HG03108 (cell line): ENCODE measurements around the gene SULT2B1.
"Not testable (repeated sequence)": the region's sequence is repeated elsewhere in the genome, so short reads cannot be mapped to it uniquely, and the experiment has no call there.

Experiments
- ATAC-seq: cut with Tn5 transposase; IDR thresholded peaks from one replicate; pipeline ENCODE4 v1.9.1; 2021; ENCODE audit warnings: moderate library complexity; ENCODE audit not compliant: unreplicated experiment

Gene SULT2B1

GRCh38 chr19:48524732-48525131 is 27.2 kb upstream of the SULT2B1 start:
- ATAC-seq: no peak

GRCh38 chr19:48529156-48529555 is 22.8 kb upstream of the SULT2B1 start:
- no peak for ATAC-seq

GRCh38 chr19:48530066-48530720 is 21.8 kb upstream of the SULT2B1 start:
- no peak for ATAC-seq

- no peak for ATAC-seq
Observed at GRCh38 chr19:48530770-48531169, 21.2 kb upstream of the SULT2B1 start.

- no peak for ATAC-seq
Observed at GRCh38 chr19:48533770-48534169, 18.2 kb upstream of the SULT2B1 start.

GRCh38 chr19:48537541-48537940 is 14.4 kb upstream of the SULT2B1 start:
- no peak for ATAC-seq

- ATAC-seq: not testable (repeated sequence)
Observed at GRCh38 chr19:48538057-48538456, 13.9 kb upstream of the SULT2B1 start.

GRCh38 chr19:48539503-48540096 is 12.4 kb upstream of the SULT2B1 start:
- no peak for ATAC-seq

GRCh38 chr19:48540110-48540509 is 11.9 kb upstream of the SULT2B1 start:
- ATAC-seq: no peak

- no peak for ATAC-seq
Observed at GRCh38 chr19:48541813-48542212, 10.2 kb upstream of the SULT2B1 start.

GRCh38 chr19:48543121-48543710 is 8.8 kb upstream of the SULT2B1 start:
- ATAC-seq: no peak

- no peak for ATAC-seq
Observed at GRCh38 chr19:48544856-48545750, 6.9 kb upstream of the SULT2B1 start.

- no peak for ATAC-seq
Observed at GRCh38 chr19:48547722-48548121, 4.2 kb upstream of the SULT2B1 start.

GRCh38 chr19:48548253-48548911 is 3.6 kb upstream of the SULT2B1 start:
- ATAC-seq: no peak

GRCh38 chr19:48549380-48549779 is 2.6 kb upstream of the SULT2B1 start:
- no peak for ATAC-seq

- ATAC-seq: no peak
Observed at GRCh38 chr19:48552406-48553322, 692 bp downstream of the SULT2B1 start.

- ATAC-seq: no peak
Observed at GRCh38 chr19:48553676-48554384, 1.9 kb downstream of the SULT2B1 start.

GRCh38 chr19:48554385-48555091 is 2.6 kb downstream of the SULT2B1 start:
- no peak for ATAC-seq

GRCh38 chr19:48556163-48556562 is 4.2 kb downstream of the SULT2B1 start:
- no peak for ATAC-seq
